Stimulated activated CD4-positive, alpha-beta T cell treated with anti-CD3 and anti-CD28 coated beads, Interleukin-15, amount 100 ng/mL, for 48 hours (primary cell): ENCODE data around the gene U2AF1L4.
"Not testable (repeated sequence)": the region's sequence is repeated elsewhere in the genome, so short reads cannot be mapped to it uniquely, and the experiment has no call there.

ENCODE experiments used
- DNase-seq, 2 donors: peaks; one replicate each; pipeline ENCODE4 v3.0.0-alpha.2; 2020; ENCODE audit warnings: low read depth in 2 of 2

Gene U2AF1L4

DNA sequence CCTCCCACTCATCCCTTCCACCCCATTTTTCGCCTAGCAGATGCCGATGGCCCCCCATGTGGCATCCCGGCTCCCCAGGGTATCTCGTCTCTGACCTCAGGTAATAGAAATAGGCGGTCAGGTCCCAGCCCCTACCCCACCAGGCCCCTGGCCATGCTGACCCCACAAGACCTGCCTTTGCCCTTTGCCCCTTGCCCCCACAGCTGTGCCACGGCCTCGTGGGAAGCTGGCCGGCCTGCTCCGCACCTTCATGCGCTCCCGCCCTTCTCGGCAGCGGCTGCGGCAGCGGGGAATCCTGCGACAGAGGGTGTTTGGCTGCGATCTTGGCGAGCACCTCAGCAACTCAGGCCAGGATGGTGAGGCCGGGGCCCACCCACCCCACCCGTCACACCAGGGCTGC lies 35.5 kb upstream of the U2AF1L4 start:
- no peak for DNase-seq

DNA sequence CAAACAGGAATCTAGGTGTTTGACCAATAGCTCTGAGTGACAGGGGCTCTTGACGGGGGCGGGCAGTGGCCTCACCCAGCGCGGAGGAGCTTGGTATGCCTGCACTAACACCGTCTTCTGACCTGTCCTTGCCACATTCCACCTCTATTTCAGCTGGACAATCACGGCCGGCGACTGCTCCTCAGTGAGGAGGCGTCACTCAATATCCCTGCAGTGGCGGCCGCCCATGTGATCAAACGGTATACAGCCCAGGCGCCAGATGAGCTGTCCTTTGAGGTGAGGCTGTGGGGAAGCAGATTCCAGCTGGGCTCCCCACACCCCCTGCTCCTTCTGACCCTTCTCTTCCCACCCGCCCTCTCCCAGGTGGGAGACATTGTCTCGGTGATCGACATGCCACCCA lies 34.8 kb upstream of the U2AF1L4 start:
- DNase-seq = no peak

DNA sequence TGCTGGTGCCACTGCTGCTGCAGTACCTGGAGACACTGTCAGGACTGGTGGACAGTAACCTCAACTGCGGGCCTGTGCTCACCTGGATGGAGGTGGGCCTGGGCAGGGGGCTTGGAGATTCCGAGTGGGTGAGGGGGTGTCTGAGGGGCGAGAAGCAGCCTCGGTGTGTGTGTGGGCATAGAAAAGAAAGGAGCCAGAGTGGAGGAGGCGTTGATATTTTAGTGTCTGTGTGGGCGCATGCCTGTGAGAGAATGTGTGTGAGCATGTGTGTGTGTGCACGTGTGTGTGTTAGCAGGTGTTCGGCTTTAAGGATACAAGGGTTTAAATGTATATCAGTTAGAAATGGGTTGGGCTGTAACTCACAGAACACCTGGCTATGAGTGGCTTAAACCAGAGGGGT lies 33.8 kb upstream of the U2AF1L4 start:
- no peak for DNase-seq

DNA sequence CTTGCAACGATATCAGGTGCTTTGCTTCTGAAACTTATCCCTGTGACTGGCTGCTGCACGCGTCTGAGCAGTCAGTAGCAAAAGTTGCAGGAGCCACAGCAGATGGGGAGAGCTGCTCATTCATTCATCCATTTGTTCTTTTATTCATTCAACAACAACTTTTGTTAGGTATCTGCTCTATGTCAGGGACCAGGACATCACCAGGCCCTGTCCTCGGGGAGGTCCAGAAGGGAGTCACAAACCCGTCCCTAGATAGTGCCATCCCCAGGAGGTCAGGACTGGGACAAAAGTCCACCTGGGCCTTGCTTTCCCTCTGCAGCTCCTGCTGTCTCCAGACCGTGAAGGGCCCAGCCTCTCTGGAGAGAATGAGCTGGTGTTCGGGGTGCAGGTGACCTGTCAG lies 32.7 kb upstream of the U2AF1L4 start:
- DNase-seq = no peak

DNA sequence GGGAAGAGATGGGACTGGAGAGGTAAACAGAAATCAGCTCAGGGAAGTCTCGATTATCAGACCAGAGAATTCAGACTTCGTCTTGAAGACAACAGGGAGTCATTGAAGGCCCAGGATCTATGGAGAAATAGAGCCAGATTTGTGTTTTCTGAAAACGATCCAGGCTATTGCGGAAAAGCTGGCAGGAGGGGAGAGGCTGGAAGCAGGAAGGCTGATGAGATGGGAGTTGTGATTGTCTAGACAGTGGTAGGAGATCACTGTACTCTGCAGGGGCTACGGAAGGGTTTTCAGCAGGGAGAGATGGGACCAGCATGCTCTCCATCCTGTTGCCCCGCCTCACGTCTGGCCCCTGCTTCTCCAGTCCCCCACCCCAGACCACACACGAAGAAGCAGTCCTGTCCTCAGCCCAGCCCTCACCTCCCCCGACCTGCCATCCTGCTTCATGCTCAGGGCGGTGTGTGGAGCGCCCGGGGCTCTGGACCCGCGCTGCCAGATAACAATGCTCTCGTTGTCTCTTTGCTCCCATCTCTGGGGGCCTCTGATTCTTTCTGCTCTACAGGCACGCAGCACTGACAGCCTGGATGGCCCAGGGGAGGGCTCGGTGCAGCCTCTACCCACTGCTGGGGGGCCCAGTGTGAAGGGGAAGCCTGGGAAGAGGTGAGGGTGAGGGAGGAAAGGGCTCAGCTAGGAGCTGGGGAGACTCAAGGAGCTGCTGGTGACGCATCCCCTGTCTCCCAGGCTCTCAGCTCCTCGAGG lies 32.0 kb upstream of the U2AF1L4 start:
- no peak for DNase-seq

DNA sequence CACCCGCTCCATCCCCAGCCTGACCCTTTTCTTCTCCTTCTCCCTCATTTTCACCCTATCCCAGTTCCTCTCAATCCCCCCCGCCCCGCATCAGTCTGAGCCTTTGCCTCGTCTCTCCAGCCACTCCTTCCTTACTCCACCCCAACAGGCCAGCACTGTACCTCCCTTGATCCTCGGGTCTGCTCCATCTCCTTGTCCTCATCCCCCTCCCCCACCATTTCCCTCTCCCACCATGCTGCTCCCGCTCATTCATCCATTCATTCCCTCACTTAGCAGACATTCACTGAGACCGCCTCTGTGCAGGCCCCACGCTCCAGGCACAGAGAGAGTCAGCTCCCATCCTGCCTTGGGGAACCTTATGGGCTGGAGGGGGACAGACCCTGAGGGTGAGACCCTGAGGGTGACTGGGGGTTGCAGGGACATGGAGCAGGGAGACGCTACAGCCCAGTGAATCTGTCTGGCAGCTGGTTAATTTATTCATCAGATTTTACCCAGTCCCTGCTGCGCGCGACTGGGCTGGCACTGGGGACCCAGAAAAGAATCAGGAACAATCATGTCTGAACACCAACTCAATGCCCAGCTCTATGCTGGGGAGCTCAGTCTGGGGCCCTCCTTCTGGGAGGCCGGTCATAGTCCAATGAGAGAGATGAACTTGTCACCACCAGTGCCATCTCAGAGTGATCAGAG lies 31.0 kb upstream of the U2AF1L4 start:
- no peak for DNase-seq

DNA sequence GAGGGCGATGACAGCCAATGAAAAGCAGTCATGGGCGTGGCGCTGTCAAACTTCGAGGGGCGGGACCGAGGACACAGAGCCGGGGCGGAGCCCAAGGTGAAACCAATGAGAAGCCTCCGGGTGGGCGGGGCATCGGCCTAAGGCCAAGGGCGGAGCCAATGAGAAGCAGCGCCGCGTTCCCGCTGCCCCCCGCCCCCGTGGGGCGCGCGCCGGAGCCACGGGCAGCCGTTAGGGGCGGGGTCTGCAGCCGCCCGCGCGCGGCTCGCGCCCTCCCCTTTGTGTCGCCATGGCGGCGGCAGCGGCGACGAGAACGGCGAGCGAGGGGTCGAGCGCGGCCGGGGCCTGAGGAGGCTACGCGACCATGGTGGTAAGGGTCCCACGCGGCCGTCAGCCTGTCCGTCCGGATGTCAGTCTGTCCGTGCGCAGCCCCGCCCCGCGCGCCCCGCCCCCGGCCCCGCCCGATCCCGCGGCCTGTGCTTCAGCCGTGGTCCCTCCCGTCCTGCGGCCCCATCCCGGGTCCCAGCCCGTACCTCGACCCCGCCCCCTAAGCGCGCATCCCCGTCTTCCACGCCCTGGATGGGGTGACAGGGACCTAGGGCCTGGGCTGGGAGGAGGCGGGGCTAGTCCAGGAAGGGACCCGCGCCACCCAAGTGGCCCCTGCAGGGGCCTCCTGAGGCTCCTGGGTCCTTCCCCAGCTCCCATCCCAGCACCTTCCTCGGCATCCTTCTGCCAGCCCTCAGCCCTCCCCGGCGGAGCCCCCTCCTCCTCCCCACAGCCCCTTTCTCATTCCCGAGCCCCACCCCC lies 30.3 kb upstream of the U2AF1L4 start, which contains the start of gene ARHGAP33:
TSS of gene ARHGAP33 (plus strand) at position 267 of the 804 bp plus-strand sequence. CDS start at position 362, 95 bp downstream.
- DNase-seq = peak; percentile 98 to 100

DNA sequence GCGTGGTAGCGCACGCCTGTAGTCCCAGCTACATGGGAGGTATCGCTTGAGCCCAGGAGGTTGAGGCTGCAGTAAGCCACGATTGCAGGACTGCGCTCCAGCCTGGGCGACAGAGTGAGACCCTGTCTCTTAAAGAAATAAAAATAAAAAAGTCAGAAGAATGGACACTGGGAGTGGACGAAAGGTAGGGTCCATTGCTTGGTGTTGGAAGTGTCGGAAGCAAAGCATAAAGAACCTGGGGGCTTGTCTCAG lies 29.8 kb upstream of the U2AF1L4 start:
- no peak for DNase-seq

DNA sequence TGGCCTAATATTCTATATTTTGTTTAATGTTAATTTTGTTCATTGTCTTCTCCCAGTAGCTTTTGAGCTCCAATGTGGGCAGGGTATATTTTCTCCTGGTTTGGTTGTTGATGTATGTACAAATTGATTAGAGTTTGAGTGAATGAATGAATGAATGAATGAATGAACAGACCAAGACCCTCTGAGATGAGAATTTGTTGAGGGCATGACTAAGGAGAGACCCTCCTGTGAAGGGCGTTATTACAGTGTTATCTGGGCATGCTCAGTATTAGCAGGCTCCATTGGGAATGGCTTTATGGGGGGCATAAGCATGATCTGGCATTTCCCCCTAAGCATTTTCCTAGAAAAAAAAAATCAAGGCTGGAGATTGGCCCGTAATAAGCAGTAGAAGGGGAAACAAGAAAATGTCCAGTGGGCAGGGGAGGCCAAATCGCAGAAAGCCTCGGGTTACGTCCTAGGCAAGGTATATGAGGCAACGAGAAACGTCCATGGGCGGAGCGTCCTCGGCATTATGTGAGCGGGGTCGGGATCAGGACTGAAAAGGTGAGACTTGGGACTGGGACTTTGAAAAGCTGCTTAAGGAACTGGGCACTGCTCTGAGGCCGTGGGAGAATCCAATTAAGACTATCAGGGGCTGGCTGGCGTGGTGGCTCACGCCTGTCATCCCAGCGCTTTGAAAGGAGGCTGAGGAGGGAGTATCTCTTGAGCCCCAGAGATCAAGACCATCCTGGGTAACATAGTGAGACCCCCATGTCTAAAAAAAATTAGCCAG lies 29.2 kb upstream of the U2AF1L4 start:
- no peak for DNase-seq

DNA sequence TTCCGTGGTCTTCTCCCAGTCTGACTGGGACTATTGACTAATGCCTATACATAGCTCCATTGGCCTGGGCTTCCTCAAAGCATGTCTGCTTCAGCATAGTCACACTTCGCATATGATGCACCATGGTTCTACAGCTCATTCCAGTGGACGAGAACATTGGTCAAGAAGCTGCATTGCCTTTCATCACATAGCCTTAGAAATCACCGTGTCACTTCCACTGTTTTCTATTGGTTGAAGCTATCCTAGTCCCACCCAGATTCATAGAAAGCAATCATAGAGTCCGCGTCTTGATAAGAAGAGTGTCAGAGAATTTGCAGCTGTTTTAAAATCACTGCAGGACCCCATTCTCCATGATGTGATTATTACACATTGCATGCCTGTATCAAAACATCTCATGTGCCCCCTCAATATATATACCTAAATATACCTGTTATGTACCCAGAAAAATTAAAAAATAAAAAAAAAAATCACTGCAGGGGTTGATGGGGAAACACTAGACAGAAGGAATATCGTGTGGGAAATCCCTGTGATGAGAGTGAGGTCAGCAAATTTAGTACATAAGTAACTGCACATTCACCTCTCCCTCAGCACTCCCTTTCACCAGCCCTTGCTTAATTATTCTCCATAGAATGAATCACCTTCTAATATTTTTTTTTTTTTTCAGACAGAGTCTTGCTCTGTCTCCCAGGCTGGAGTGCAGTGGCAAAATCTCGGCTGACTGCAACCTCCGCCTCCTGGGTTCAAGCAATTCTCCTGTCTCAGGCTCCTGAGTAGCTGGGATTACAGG lies 28.0 kb upstream of the U2AF1L4 start:
- DNase-seq = no peak

DNA sequence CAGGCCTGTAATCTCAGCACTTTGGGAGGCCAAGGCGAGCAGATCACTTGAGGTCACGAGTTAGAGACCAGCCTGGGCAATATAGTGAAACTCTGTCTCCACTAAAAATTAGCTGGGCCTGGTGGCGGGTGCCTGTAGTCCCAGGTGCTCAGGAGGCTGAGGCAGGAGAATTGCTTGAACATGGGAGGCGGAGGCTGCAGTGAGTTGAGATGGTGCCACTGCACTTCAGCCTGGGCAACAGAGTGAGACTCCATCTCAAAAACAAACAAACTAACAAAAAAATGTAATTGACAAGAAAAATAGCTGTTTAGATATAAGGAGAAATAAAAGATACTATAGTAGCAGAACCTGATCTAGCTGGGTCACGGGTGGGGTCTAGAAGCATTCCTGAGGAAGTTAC lies 27.1 kb upstream of the U2AF1L4 start:
- not testable (repeated sequence) for DNase-seq

DNA sequence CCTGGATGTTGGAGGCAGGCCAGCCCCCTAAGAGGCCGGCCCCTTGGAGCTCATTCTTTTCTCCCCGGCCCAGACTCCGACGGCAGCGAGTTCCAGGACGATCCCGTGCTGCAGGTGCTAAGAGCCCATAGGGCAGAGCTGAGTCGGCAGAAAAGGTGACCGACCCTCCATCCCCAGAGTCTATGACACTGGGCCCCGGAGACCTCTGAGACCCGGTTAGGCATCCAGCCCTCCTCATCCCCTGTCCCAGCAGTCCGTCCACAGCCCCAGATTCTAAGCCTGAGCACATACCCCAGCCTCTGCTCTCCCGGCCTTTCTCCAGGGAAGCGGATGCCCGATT lies 22.8 kb upstream of the U2AF1L4 start:
- DNase-seq = no peak

DNA sequence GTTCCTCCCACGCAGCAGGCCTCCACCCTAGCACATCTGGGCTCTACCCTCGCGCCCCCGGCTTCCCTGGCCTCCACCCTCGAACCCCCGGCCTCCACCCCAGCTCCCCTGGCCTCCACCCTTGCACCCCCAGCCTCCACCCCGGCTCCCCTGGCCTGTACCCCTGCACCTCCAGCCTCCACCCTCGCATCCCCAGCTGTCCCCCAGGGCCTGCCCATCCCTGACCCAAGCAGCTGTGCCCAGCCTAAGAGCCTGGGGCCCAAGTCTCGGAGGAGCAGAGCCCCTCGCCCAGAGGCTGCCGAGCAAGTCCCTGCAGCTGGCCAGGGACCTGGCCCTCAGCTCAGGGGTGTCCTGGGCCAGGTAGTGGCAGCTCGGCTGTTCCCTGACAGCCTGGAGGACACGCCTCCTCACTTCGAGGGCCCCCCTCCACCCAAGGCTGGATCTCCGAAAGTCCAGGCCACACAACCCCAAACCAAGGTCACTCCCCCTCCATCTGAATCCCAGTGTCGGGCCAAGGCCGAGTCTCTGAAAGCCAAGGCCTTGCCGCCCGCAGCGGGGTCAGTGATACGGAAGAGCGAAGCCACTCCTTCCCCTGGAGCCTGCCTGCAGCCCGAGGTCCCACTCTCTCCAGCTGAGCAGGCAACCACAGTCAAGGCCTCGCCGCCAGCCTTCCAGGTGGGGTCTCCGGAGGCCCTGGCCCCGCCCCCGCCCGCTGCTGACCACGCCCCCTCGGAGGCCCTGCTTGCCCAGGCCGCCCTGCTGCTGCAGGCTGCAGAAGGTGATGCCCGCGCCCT lies 22.3 kb upstream of the U2AF1L4 start:
- DNase-seq = no peak

DNA sequence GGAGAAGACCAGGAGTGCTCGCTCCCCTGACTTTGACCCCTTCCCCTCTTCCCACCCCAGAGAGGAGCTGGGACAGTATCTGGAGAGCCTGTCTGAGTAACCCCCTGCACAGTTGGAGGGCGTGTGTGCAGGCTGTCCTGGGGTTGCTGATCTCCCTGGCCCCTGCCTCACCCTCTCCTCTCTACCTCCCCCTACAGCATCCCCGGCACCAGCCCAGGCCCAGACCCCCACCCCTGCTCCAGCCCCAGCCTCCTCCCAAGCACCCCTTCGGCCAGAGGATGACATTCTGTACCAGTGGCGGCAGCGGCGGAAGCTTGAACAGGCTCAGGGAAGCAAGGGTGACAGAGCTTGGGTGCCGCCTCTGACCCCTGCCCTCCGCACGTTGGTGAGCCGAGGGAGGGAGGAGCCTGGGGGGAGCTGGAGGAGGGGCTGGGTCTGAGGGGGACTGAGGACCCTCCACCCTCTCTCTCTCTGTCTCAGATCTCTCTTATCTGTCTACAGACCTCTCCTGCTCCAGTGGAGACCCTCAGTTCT lies 21.4 kb upstream of the U2AF1L4 start:
- DNase-seq = no peak

DNA sequence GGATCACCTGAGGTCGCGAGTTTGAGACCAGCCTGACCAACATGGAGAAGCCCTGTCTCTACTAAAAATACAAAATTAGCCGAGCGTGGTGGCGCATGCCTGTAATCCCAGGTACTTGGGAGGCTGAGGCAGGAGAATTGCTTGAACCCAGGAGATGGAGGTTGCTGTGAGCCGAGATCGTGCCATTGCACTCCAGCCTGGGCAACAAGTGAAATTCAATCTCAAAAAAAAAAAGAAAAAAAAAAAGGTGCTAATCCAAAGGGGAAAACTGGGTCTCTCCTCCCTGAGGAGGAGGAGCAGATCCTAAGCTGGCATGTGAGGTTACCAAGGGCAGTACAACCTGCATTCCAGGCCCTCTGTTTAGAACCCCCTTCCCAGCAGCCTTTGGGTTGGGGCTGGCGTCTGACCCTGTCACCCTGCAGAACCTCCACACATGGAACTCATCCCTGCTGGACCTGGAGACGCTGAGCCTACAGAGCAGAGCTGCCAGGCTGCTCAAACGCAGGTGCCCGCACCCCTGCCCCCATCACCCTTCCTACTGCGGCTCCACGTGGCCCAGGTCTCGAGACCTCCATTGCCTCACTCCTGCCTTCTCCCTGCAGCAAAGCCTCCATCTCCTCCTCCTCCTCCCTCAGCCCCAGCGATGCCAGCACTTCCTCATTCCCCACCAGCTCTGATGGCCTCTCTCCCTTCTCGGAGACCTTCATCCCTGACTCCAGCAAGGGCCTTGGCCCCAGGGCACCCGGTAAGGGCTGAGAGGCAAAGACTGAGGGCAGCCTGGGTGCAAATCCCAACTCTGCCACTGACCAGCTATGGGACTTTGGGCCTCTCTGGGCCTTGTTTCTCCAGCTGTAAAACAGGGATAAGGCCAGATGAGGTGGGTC lies 19.5 kb upstream of the U2AF1L4 start:
- DNase-seq = no peak

DNA sequence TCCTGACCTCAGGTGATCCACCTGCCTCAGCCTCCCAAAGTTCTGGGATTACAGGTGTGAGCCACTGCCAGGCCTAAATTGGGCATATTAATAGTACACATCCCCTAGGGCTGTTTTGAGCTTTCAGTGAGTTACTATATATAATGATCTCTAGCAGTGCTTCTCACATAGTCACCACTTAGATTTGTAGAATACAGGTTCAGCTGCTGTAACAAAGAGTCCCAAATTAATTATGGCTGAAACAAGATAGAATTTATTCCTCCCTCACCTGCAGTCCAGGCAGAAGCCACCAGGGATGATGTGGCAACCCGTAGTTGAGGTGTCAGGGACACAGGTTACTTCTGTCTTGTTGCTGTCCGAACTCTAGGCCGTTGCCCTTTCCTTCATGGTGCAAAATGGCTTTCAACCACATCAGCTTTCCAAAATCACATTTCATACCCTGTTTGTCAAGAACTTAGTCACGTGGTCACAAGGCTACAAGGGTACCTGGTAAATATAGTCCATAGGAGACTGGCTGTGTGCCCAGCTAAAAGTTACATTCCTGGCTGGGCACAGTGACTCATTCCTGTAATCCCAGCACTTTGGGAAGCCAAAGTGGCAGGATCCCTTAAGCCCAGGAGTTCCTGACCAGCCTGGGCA lies 15.6 kb upstream of the U2AF1L4 start:
- DNase-seq = no peak

DNA sequence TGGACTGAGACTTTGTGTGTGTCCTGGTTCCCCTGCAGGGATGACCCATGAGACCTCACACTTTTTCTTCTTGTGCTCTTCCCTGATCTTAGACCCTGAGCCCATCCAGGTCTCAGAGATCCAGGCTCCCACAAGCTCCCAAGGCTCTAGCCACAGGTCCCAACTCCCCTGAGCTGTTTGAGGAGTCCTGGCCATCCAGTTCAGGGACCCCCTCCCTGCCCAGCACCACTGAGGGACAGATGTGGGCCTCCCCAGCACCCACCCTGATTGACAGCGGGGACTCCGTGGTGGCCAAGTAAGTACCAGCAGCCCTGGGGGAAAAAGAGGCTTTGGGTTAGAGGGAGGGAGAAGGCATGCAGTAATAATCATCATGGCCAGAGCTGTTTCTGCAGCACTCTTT lies 14.5 kb upstream of the U2AF1L4 start:
- DNase-seq = no peak

DNA sequence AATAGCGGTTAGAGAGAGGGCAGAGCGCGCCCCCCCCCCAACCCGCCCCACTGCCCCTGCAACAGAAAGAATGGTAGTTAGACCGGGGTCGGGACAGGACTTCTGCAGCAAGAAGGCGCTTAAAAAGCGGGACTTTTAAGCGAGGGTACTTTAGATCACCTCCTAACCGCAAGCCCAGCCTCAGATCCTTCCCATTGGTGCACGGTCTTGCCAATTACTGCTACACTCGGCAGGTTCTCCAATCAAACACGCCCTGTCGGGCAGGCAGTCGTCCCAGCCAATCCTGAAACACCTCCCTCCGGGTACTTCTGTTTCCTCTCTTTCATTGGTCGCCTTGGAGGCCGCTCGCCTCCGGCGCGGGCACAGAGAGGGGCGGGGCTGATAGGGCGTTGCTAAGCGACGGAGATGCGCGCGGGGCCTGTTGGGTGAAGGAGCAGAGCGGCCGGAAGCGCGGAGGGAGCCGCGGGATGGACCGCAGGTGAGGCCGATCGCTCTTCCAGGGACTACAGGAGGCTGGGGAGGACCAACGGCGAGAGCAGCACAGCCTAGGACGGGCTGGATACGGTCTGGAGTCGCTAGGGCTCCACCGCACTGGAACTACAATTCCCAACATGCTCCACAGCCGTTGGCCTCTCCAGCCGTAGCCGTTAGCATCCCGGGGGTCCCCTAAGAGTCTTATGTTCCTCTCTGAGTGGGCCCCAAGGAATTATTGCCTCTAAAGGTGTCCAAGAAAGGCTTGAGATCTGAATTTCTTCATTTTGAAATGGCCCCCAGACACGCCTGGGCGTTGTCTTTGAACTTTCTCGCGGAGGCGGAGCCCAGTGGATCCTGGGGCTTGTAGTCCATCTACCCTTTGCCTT lies 12.8 kb upstream of the U2AF1L4 start, which contains the start of gene PROSER3:
TSS of gene PROSER3 (plus strand) at position 428 of the 860 bp plus-strand sequence. CDS start at position 468, 40 bp downstream.
- DNase-seq = peak; percentile 97 to 98
